WTC11 (cell line): ENCODE data around the gene LTF.

Experiments used
- CTCF ChIP-seq: fragments of 200-600 bp; IDR thresholded peaks from 2 replicates; pipeline ENCODE4 v1.8.0; 2022; ENCODE audit warnings: antibody characterized with exemption
- ESRRA ChIP-seq: sonication (generic); formaldehyde crosslinking; IDR thresholded peaks from 2 replicates; pipeline ENCODE4 v1.8.1; 2022; ENCODE audit warnings: mild to moderate bottlenecking, missing genetic modification reagents, borderline replicate concordance
- FOXP4 ChIP-seq: sonication (generic); formaldehyde crosslinking; IDR thresholded peaks from 2 replicates; pipeline ENCODE4 v1.8.0; 2022; ENCODE audit warnings: mild to moderate bottlenecking, missing genetic modification reagents
- ZNF281 ChIP-seq: sonication (generic); formaldehyde crosslinking; IDR thresholded peaks from 2 replicates; pipeline ENCODE4 v1.8.0; 2023; ENCODE audit warnings: mild to moderate bottlenecking, missing genetic modification reagents

- TF ChIP-seq ZNF281 (CRISPR knock-in tag) (no peak), CTCF (no peak), FOXP4 (CRISPR knock-in tag) (no peak), ESRRA (CRISPR knock-in tag) (no peak)
These were observed 8.6 kb downstream of the LTF start for GRCh38 chr3:46456118-46456517.
